Tibial nerve (tissue), 3 donors: Measurements from ENCODE around the gene BRPF1.

ENCODE experiments used
- POLR2A ChIP-seq, 2 donors: fragments of 450-650 bp; IDR thresholded peaks; one replicate each; pipeline ENCODE4 v1.6.1; 2017; ENCODE audit warnings: antibody characterized with exemption in 2 of 2, mild to moderate bottlenecking in 2 of 2, moderate library complexity in 2 of 2
- TF ChIP-seq, protein P1 (sequence below), 5 experiments: fragments of 200-600 bp in 3 of 5; fragments of 450-650 bp in 2 of 5; sonication (generic) in 3 of 5; IDR thresholded peaks; one replicate each; pipeline ENCODE4 v1.5.1; 2016 to 2019; ENCODE audit warnings: antibody characterized with exemption in 5 of 5, mild to moderate bottlenecking in 3 of 5, moderate library complexity in 2 of 5

DNA sequence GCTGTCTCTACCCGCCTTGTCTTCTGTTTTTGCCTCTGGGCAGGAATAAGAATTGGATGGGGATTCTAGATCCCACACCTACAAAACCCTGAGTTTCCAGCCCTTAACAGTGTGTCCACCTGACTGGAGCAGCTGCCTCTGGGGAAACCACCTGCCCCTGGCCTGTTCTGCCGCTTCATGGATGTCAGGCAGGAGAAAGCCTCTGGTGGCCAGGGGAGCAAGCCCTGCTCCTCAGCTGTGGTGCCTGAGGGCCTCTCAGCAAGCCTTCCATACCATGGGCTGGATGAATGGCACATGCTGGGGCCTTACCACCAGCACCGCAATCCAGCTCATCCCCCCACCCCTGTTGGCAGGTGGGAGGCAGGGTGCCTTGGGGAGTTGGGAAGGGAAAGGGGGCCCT, 33.2 kb upstream of the BRPF1 start:
- TF ChIP-seq POLR2A (IDR thresholded peaks at IDR 0.05), result no peak
- TF ChIP-seq, protein P1, sequence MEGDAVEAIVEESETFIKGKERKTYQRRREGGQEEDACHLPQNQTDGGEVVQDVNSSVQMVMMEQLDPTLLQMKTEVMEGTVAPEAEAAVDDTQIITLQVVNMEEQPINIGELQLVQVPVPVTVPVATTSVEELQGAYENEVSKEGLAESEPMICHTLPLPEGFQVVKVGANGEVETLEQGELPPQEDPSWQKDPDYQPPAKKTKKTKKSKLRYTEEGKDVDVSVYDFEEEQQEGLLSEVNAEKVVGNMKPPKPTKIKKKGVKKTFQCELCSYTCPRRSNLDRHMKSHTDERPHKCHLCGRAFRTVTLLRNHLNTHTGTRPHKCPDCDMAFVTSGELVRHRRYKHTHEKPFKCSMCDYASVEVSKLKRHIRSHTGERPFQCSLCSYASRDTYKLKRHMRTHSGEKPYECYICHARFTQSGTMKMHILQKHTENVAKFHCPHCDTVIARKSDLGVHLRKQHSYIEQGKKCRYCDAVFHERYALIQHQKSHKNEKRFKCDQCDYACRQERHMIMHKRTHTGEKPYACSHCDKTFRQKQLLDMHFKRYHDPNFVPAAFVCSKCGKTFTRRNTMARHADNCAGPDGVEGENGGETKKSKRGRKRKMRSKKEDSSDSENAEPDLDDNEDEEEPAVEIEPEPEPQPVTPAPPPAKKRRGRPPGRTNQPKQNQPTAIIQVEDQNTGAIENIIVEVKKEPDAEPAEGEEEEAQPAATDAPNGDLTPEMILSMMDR (IDR thresholded peaks at IDR 0.05), result no peak
